ENCODE results near the gene CEP128.

DNA sequence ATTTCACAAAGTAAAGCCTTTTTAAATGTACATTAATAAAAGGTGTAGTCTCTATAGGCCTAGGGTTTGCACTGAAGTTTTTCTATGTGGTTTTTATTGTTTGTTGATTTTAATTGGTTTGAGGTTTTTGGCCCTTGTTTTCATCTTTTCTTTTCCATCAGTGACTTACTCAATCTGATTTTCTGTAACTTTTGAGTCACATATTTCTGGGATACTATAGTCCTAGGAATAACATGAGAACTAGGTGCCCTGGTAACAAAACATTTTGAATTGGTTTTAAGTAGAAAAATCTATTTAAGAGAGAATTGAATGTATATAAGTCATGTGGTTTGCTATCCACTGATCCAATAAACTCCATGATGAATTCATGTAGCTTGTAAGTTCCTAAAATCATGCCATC lies 311.9 kb downstream of the CEP128 start:
- no peak for TF ChIP-seq POLR2A (IDR thresholded peaks at IDR 0.05; ENCODE audit: low read length)
- TF ChIP-seq GATA1 (IDR thresholded peaks at IDR 0.05; ENCODE audit: low read depth, low read length), result no peak

Measured in erythroblast (primary cell).